Ovary (tissue), 9 donors: ENCODE results near the gene OBSCN. TPM values are rescaled to one million over a fixed set of nuclear protein-coding genes. Genes with fewer than 3 reads are reported as not detected.

ENCODE experiments used
- DNase-seq, 5 donors: peaks; one replicate each; pipeline ENCODE4 v3.0.0-alpha.2; 2019 to 2020
- H3K27ac ChIP-seq, 2 donors: fragments of 200-600 bp; one replicate each; pipeline versions ENCODE4 v1.5.1 to v1.8.0; 2019 to 2022
- H3K27me3 ChIP-seq: fragments of 200-600 bp; one replicate; pipeline ENCODE4 v1.8.0; 2022
- H3K36me3 ChIP-seq: fragments of 200-600 bp; sonication (generic); one replicate; pipeline ENCODE4 v1.5.1; 2019
- H3K4me1 ChIP-seq: one replicate; pipeline ENCODE4 v1.8.1; 2013; ENCODE audit warnings: mild to moderate bottlenecking, moderate library complexity; ENCODE audit not compliant: insufficient read depth
- H3K4me3 ChIP-seq: fragments of 200-600 bp; sonication (generic); one replicate; pipeline ENCODE4 v1.5.1; 2017
- H3K9me3 ChIP-seq, 2 donors: fragments of 200-600 bp in 1 of 2; sonication (generic) in 1 of 2; one replicate each; pipeline versions ENCODE4 v1.5.1 to v1.8.1; 2013 to 2019; ENCODE audit warnings: mild to moderate bottlenecking in 1 of 2, moderate library complexity in 1 of 2
- EP300 ChIP-seq: sonication (generic); formaldehyde crosslinking; IDR thresholded peaks from one replicate; pipeline ENCODE4 v1.6.1; 2017; ENCODE audit warnings: antibody characterized with exemption
- POLR2A ChIP-seq: fragments of 450-650 bp; IDR thresholded peaks from one replicate; pipeline ENCODE4 v1.6.1; 2017; ENCODE audit warnings: antibody characterized with exemption, mild to moderate bottlenecking, moderate library complexity
- WGBS, 3 donors: extraction: QIAGEN DNeasy Blood & Tissue Kit in 1 of 3; methylation state at CpG; one replicate each; pipeline versions ENCODE4 v1.1.5 to v1.1.7; 2013 to 2017; 5-methylcytosine and 5-hydroxymethylcytosine counted together
- intact Hi-C, 4 donors: fragments of 100-400 bp; cut with DNase I; formaldehyde crosslinking; loops; one replicate each; pipeline versions ENCODE4 v1.11.0 to v1.15.1; 2022 to 2023
- polyA plus RNA-seq, 2 donors: library from polyadenylated mRNA; stranded (reverse); fragments of 200-250 nt in 1 of 2; fragments of 350-450 nt in 1 of 2; fragmentation: Illumina TruSeq in 1 of 2; extraction: RNeasy Lipid Tissue Mini Kit (QIAGEN cat#74804) in 1 of 2; gene quantifications; one replicate each; pipeline ENCODE4 v1.2.3, GENCODE V29; 2013 to 2014
- total RNA-seq, 7 donors: library from RNA; depleted of rRNA in 2 of 7; stranded (reverse); fragments of >200 nt in 2 of 7; fragmentation: NEBNext Ultra II Directional in 3 of 7; extraction: Animal tissue kit (Norgen Biotek cat#: 25700) in 3 of 7; gene quantifications; one replicate each; pipeline versions ENCODE4 v1.1.0 to v1.2.4, GENCODE V29; 2016 to 2023
- TF ChIP-seq, protein P1 (sequence below), 3 donors: fragments of 450-650 bp in 2 of 3; fragments of 200-600 bp in 1 of 3; IDR thresholded peaks; one replicate each; pipeline versions ENCODE4 v1.5.1 to v1.8.0; 2016 to 2022; ENCODE audit warnings: antibody characterized with exemption in 3 of 3, mild to moderate bottlenecking in 1 of 3
- donor health status: DM: no; HTN: no; CAD: no; lungs with moderate emphysema.
- donor health status: DM: no; HTN: no; CAD: no.
- donor health status: Bipolar disorder and iron deficiency.
- donor health status: DM: yes; HTN: yes; CAD: no.
- donor health status: DM: no; HTN: no; CAD: no.
- donor health status: DM: yes; HTN: yes; CAD: no.

OBSCN gene
- total and polyA plus RNA-seq, 9 donors: 3.5 to 37.1 (median 29.0) TPM

DNA sequence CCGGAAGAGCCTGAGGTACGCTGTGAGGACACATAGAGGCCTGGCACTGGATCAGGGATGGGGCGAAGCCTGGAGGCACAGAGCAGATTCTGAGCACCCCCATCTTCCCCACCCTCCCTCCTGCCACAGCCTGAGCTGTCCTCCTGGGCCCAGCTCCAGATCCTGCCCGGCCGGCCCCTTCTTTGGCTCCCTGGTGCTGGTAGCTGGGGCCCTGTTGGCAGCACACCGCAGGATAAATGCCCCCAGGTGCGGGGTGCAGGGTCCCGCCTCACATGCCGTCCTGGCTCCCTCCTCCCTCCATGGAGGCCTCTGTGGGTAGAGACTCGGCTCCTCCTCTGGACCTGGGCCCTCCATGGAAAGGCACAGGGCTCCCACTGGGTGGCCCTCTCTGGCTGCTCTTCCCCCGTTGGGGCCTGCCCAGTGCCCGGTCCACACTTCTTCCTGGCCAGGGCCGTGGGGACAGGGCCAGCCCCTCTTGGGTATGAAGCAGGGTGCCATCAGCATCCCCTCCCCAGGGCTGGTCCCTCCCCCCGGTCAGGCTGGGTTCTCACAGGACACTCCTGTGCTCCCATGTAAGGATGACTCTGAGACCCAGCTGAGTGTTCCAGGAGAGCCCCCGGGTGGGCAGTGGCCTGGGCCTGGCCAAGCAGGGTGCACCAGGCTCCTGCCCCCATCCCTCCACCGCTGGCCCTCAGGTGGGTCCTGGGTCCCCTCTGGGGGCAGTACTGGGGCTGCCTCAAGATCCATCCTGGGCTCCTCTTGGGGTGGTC lies 1.1 kb upstream of the OBSCN start:
- Histone ChIP-seq H3K4me3 (no peak overlapping the region), H3K27ac (no peak overlapping the region), H3K9me3 (no peaks in the 10 kb centered on the region), H3K4me1 (peaks cover 2% of the 10 kb centered on the region), H3K27me3 (no peaks in the 10 kb centered on the region), H3K36me3 (no peaks in the 10 kb centered on the region)
- TF ChIP-seq POLR2A (no peak), EP300 (no peak)
- TF ChIP-seq, protein P1, sequence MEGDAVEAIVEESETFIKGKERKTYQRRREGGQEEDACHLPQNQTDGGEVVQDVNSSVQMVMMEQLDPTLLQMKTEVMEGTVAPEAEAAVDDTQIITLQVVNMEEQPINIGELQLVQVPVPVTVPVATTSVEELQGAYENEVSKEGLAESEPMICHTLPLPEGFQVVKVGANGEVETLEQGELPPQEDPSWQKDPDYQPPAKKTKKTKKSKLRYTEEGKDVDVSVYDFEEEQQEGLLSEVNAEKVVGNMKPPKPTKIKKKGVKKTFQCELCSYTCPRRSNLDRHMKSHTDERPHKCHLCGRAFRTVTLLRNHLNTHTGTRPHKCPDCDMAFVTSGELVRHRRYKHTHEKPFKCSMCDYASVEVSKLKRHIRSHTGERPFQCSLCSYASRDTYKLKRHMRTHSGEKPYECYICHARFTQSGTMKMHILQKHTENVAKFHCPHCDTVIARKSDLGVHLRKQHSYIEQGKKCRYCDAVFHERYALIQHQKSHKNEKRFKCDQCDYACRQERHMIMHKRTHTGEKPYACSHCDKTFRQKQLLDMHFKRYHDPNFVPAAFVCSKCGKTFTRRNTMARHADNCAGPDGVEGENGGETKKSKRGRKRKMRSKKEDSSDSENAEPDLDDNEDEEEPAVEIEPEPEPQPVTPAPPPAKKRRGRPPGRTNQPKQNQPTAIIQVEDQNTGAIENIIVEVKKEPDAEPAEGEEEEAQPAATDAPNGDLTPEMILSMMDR (IDR thresholded peaks at IDR 0.05): no peak
- intact Hi-C loops: no loop called here
- 59 to 62% (median 60%) methylated on average over 16 of the region's 16 CpGs for WGBS, 3 donors
- no peak for DNase-seq

DNA sequence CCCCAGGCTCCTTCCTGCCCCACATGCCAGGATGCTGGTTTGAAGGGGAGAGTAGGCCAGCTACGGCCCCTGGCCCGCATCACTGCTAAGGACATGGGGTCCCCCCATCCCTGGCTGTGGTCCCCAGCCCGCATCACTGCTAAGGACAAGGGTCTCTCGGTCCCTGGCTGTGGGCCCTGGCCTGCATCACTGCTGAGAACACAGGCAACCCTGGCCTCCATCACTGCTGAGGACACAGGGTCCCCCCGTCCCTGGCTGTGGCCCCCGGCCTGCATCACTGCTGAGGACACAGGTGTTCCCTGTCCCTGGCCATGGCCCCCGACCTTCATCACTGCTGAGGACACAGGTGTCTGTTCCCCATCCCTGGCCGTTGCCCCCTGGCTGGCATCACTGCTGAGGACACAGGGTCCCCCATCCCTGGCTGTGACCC lies 448 bp upstream of the OBSCN start:
- Histone ChIP-seq H3K36me3 (no peaks in the 10 kb centered on the region), H3K4me1 (peaks cover 2% of the 10 kb centered on the region), H3K4me3 (no peak overlapping the region), H3K27me3 (no peaks in the 10 kb centered on the region), H3K27ac (no peak overlapping the region), H3K9me3 (no peaks in the 10 kb centered on the region)
- intact Hi-C loops: no loop called here
- 78 to 84% (median 84%) methylated on average over 6 to 8 of the region's 8 CpGs for WGBS, 3 donors
- peak in 1 of 5 donors; percentile 23 for DNase-seq
- TF ChIP-seq POLR2A: no peak
- TF ChIP-seq, protein P1 (IDR thresholded peaks at IDR 0.05): no peak

DNA sequence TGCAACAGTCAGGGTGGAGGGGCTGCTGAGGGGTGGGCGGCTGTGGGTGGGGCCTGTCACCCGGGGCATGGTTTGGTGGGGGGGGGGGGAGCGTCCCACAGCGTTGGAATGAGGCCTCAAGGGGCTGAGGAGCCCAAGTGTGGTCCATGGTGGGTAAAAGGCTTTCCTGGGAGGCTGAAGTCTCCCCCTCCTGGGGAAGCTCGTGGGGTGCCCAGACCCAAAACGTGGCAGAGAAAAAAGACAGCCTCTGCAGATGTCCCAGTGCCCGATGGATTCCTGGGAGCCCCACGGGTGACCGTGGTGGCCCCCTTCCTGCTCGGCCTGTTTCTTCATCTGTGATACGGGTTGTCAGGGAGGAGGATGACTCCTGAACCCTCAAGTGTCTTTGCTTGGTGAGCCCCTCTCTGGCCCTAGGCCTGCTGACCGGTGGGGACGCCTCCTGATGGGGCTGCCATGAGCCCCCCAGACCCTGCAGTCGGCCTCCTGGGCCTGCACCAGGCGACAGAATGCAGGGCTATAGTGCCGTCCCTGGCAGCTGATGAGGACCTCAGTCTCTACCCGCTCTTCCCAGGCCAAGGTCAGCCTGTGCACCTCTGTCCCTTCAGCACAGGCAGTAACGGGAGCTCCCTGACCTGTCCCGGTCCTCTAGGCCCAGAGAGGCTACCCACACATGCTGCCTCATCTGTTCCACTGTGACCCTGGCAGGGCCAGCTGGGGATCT lies 1.1 kb downstream of the OBSCN start:
- 61 to 72% (median 63%) methylated on average over 16 to 19 of the region's 19 CpGs for WGBS, 3 donors
- Histone ChIP-seq H3K27ac (no peak overlapping the region), H3K27me3 (no peaks in the 10 kb centered on the region), H3K36me3 (no peaks in the 10 kb centered on the region), H3K9me3 (no peaks in the 10 kb centered on the region), H3K4me3 (no peak overlapping the region), H3K4me1 (peaks cover 5% of the 10 kb centered on the region)
- intact Hi-C loops: no loop called here
- TF ChIP-seq POLR2A (no peak), EP300 (no peak)
- TF ChIP-seq, protein P1 (IDR thresholded peaks at IDR 0.05): no peak
- no peak for DNase-seq

DNA sequence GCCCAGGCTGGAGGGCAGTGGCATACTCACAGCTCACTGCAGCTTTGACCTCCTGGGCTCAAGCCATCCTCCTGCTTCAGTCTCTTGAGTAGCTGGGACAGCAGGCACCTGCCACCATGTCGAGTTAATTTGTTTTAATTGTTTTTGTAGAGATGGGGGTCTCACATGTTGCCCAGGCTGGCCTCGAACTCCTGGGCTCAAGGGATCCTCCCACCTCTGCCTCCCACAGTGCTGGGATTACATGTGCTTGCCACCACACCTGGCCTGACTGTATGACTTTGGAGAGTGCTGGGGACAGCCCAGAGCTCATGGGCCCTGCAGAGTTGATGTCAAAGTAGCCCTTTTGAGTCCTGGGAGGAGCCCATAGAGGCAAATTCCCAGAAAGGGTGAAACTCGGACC lies 1.8 kb downstream of the OBSCN start:
- H3K4me3 ChIP-seq: no peak overlapping the region
- H3K27me3 ChIP-seq: no peaks in the 10 kb centered on the region
- H3K36me3 ChIP-seq: no peaks in the 10 kb centered on the region
- H3K27ac ChIP-seq: no peak overlapping the region
- DNase-seq: no peak
- intact Hi-C loops: loop anchor here in 1 of 4 donors (10.0 kb wide), 1 partner anchor 245 kb away; a partner anchor contains a TSS
- H3K4me1 ChIP-seq: peaks cover 5% of the 10 kb centered on the region
- TF ChIP-seq, protein P1 (IDR thresholded peaks at IDR 0.05): no peak
- TF ChIP-seq EP300 (no peak), POLR2A (no peak)
- H3K9me3 ChIP-seq: no peaks in the 10 kb centered on the region
- WGBS, 3 donors: 66 to 84% (median 84%) methylated on average over 3 of the region's 3 CpGs
